ENCODE results near the gene PXN. TPM values are rescaled to one million over a fixed set of nuclear protein-coding genes. Genes with fewer than 3 reads are reported as not detected.

The PXN gene
- total RNA-seq = 10 to 100 TPM; 74.0 to 75.0 TPM

DNA sequence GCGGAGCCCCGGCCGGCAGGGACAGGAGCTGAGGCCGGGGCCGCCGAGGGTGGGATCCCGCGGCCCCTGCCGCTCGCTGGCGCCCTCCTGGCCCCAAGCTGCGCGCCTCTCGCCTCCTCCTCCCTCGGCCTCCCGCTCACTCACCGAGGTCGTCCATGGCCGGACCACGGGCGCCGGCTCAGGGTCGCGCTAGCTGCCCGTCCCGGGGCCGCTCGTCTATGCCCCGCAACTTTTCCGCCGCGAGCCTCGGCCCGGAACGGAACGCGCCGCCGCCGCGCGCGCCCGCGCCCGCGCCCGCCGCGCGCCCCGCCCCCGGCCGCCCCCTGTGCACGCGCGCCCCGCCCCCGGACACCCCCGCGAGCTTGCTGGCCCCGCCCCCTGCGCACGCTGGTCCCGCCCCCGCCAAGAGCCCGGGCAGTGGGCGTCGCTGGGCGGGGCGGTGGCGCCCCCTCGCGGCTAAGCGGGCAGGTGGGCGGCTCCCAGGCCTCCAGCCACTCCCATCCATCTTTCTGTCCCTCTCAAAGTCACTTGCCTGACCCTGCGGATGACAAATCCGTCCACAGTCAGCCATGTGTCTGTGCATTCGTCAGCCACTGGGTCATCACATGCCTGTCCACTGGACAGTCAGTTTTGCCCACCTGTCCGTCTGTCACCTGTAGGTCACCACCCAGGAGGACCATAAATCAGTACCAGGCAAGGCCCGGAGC, at the start of gene PXN:
Gene PXN (minus strand): TSS at position 258 of the 707 bp plus-strand sequence. CDS start 101 bp downstream, at position 157.
- DNase-seq = peak; percentile 92
- H3K4me1 Mint-ChIP-seq (ENCODE audit: low read depth) = peaks cover 38% of the 10 kb centered on the region
- peak within 1 kb of the TSS; percentile 66 for H3K27ac Mint-ChIP-seq
- no peaks in the 10 kb centered on the region for H3K27me3 Mint-ChIP-seq
- ChIA-PET CTCF (interaction anchor here (0.5 to 11.4 kb wide), 25 partner anchors 8 to 164 kb away, joined by 3 to 614 read pairs (median 4); partner anchors contain the start of genes RNU4-1, RNU4-2, RPLP0 and SIRT4), POLR2A (interaction anchor here (0.7 to 4.0 kb wide), 11 partner anchors 12 to 275 kb away, joined by 3 to 52 read pairs (median 5); partner anchors contain the start of genes RNU4-1, RNU4-2 and RPLP0)
- peak within 1 kb of the TSS; percentile 80 for H3K4me3 Mint-ChIP-seq
- intact Hi-C loops (cut with micrococcal nuclease) = loop anchor here (1.0 kb wide), 2 partner anchors 37 to 64 kb away; partner anchors contain the start of gene RPLP0
- no peaks in the 10 kb centered on the region for H3K36me3 Mint-ChIP-seq
- no peaks in the 10 kb centered on the region for H3K9me3 Mint-ChIP-seq

- no peaks in the 10 kb centered on the region for H3K36me3 Mint-ChIP-seq
- H3K27me3 Mint-ChIP-seq = no peaks in the 10 kb centered on the region
- H3K4me1 Mint-ChIP-seq (ENCODE audit: low read depth) = peaks cover 13% of the 10 kb centered on the region
- H3K4me3 Mint-ChIP-seq = no peak overlapping the region
- intact Hi-C loops (cut with micrococcal nuclease) = no loop called here
- POLR2A ChIA-PET = interaction anchor here (1.5 kb wide), 1 partner anchor 23 kb away, joined by 4 read pairs; the partner anchor contains the start of gene RNU4-2
- H3K9me3 Mint-ChIP-seq = no peaks in the 10 kb centered on the region
- DNase-seq = no peak
- CTCF ChIA-PET = interaction anchor here (0.8 to 2.2 kb wide), 5 partner anchors 10 to 155 kb away, joined by 3 to 8 read pairs (median 5); partner anchors contain the start of gene SIRT4
- H3K27ac Mint-ChIP-seq = no peak overlapping the region
These were observed 48.7 kb upstream of the PXN start for GRCh38 chr12:120314220-120314619.

DNA sequence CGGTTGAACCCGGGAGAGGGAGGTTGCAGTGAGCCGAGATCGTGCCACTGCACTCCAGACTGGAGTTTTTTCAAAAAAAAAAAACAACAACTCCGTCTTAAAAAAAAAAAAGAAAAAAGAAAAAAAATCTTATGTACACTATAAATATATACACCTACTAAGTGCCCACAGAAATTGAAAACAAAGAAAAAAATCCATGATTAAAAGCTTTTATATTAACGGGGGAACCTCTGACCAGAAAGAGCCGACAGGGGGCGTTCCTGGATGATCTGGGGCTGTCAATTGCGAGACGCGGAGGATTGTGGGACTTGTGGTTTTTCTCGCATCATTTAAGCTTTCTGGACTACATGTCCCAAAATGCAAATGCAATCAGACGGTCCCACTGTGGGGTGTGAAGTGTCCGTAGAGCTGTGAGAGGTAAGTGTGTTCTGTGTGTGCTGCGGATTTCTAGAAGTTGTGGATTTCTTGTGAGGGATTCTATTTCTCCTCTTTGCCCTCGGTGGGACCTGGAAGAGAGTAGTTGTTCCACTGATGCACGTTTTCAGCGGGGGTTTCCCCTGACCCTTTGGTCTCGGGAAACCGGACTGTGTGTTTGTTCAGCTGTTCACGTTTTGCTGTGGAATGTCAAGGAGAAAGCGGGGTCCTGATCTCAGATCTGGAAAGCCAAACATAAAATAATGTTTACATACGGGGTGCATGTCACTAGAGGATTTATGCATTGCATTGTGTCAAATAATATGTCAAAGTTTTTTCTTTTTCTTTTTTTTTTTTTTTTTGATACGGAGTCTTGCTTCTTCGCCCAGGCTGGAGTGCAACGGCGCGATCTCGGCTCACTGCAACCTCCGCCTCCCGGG, 36.7 kb upstream of the PXN start, which contains the start of gene SIRT4:
Gene SIRT4 (plus strand): TSS at position 360 of the 854 bp plus-strand sequence. CDS start 1,241 bp downstream, outside the sequence.
- ChIA-PET CTCF (interaction anchor here (0.6 to 2.9 kb wide), 28 partner anchors 8 to 473 kb away, joined by 3 to 38 read pairs (median 3); partner anchors contain the start of genes MLEC, POP5, PXN and RNU4-1), POLR2A (interaction anchor here (0.6 to 2.2 kb wide), 6 partner anchors 10 to 242 kb away, joined by 3 to 89 read pairs (median 6); partner anchors contain the start of genes DYNLL1, RNU4-1, RNU4-2 and RPLP0)
- DNase-seq = peak; percentile 92
- Mint-ChIP-seq H3K36me3 (no peaks in the 10 kb centered on the region), H3K4me1 (ENCODE audit: low read depth) (peaks cover 8% of the 10 kb centered on the region), H3K4me3 (peak within 1 kb of the TSS; percentile 90), H3K9me3 (no peaks in the 10 kb centered on the region), H3K27ac (peak within 1 kb of the TSS; percentile 70), H3K27me3 (no peaks in the 10 kb centered on the region)
- intact Hi-C loops (cut with micrococcal nuclease) = loop anchor here (1.0 kb wide), 2 partner anchors 9 to 15 kb away; partner anchors contain the start of gene RNU4-1

DNA sequence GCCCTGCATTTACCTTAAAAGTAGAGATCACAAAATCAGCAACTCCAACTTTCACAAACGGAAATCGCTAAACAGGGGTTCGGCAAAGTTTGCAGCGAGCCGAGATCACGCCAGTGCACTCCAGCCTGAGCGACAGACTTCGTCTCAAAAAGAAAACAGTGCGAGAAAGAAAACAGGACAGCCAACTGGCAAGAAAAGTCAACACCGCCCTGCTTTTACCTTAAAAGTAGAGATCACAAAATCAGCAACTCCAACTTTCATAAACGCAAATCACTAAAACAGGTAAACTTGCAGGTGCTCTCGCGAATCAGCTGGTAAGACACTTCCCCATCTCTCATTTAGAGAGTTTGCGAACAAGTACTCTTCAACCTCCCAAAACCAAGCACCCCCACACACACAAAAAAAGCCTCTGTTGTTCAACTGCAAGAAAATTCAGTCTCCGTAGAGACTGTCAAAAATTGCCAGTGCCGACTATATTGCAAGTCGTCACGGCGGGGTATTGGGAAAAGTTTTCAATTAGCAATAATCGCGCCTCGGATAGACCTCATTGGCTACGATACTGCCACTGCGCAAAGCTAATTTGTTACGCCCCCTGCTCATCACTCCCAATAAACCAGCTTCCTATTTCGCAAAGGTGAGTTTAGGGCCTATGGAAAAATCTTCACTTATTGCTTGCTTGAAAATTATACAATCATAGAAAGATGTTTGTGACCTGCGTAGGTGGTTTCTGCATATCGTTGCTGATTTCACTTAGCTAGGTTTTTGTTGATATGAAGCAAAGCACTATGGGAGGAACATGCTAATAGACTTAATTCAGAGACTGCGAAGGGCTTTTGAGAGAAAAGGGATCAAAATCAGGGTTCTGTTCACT, 27.4 kb upstream of the PXN start, which contains the start of gene RNU4-1:
Gene RNU4-1 (minus strand): TSS at position 577 of the 871 bp plus-strand sequence.
- DNase-seq = peak; percentile 87
- ChIA-PET POLR2A (interaction anchor here (0.6 to 5.0 kb wide), 32 partner anchors 10 to 1365 kb away, joined by 3 to 261 read pairs (median 5); partner anchors contain the start of genes BICDL1, COQ5, GCN1 and PLA2G1B), CTCF (interaction anchor here (0.8 to 14.0 kb wide), 6 partner anchors 9 to 63 kb away, joined by 4 to 150 read pairs (median 12); partner anchors contain the start of genes PXN and SIRT4)
- no peaks in the 10 kb centered on the region for H3K27me3 Mint-ChIP-seq
- H3K4me1 Mint-ChIP-seq (ENCODE audit: low read depth) = peaks cover 5% of the 10 kb centered on the region
- H3K36me3 Mint-ChIP-seq = no peaks in the 10 kb centered on the region
- H3K27ac Mint-ChIP-seq = no peak within 1 kb of the TSS
- intact Hi-C loops (cut with micrococcal nuclease) = loop anchor here (1.0 to 10.0 kb wide), 6 partner anchors 9 to 392 kb away; partner anchors contain the start of genes MLEC, RPLP0 and SIRT4
- no peak within 1 kb of the TSS for H3K4me3 Mint-ChIP-seq
- no peaks in the 10 kb centered on the region for H3K9me3 Mint-ChIP-seq

DNA sequence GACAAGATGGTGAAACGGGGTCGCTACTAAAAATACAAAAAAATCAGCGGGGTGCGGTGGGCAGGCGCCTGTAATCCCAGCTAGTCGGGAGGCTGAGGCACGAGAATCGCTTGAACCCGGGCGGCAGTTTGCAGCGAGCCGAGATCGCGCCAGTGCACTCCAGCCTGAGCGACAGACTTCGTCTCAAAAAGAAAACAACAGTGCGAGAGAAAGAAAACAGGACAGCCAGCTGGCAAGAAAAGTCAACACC, 26.8 kb upstream of the PXN start:
- CTCF ChIA-PET = interaction anchor here (1.1 to 14.0 kb wide), 5 partner anchors 10 to 63 kb away, joined by 4 to 150 read pairs (median 14); partner anchors contain the start of genes PXN and SIRT4

DNA sequence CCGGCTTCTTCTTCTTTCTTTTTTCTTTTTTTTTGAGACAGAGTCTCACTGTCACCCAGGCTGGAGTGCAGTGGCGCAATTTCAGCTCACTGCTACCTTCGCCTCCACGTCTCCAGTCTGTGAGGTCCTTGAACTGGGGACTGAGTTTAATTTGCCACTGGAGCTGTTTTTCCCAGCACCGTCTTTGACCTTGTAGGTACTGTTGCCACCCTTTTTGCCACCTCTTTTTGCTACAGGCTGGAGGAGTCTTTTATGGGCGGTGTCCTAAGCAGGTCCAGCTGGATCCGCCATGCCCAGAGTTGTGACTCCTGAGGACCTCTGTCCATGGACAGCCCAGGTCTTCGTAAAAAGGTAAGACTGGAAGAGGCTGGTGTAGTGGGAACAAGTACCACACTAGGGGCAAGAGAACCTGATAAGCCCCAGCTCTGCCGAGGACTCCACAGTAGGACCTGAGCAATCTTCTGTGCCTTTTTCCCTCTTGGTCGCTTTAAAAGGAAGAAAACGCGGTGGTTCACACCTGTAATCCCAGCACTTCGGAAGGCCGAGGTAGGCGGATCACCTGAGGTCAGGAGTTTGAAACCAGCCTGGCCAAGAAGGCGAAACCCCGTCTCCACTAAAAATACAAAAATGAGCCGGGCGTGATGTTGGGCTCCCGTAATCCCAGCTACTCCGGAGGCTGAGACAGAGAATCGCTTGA, 25.2 kb upstream of the PXN start:
- CTCF ChIA-PET = interaction anchor here (0.7 to 14.0 kb wide), 11 partner anchors 12 to 95 kb away, joined by 3 to 150 read pairs (median 7); partner anchors contain the start of genes PXN, RPLP0 and SIRT4

More for the DNA sequence above, 26.8 kb upstream of the PXN start:
- intact Hi-C loops (cut with micrococcal nuclease) = loop anchor here (2.0 to 10.0 kb wide), 3 partner anchors 174 to 392 kb away; partner anchors contain the start of gene MLEC
- Mint-ChIP-seq H3K36me3 (no peaks in the 10 kb centered on the region), H3K4me3 (no peak overlapping the region), H3K27me3 (no peaks in the 10 kb centered on the region), H3K4me1 (ENCODE audit: low read depth) (peaks cover 5% of the 10 kb centered on the region), H3K9me3 (no peaks in the 10 kb centered on the region), H3K27ac (no peak overlapping the region)
- POLR2A ChIA-PET = interaction anchor here (0.6 to 5.0 kb wide), 33 partner anchors 9 to 1366 kb away, joined by 3 to 261 read pairs (median 5); partner anchors contain the start of genes BICDL1, COQ5, GCN1 and PLA2G1B
- DNase-seq = no peak

GRCh38 chr12:120287491-120287890, 22.0 kb upstream of the PXN start:
- Mint-ChIP-seq H3K36me3 (no peaks in the 10 kb centered on the region), H3K9me3 (no peaks in the 10 kb centered on the region), H3K27ac (no peak overlapping the region), H3K4me3 (no peak overlapping the region), H3K27me3 (no peaks in the 10 kb centered on the region), H3K4me1 (ENCODE audit: low read depth) (peaks cover 9% of the 10 kb centered on the region)
- no peak for DNase-seq
- POLR2A ChIA-PET = interaction anchor here (0.6 to 1.9 kb wide), 3 partner anchors 22 to 397 kb away, joined by 3 to 5 read pairs (median 3); partner anchors contain the start of gene PXN
- intact Hi-C loops (cut with micrococcal nuclease) = no loop called here
- CTCF ChIA-PET = interaction anchor here (0.7 to 14.0 kb wide), 4 partner anchors 15 to 58 kb away, joined by 3 to 150 read pairs (median 3); partner anchors contain the start of genes PXN and SIRT4

More for the DNA sequence above, 25.2 kb upstream of the PXN start:
- no peak overlapping the region for H3K4me3 Mint-ChIP-seq
- peaks cover 5% of the 10 kb centered on the region for H3K4me1 Mint-ChIP-seq (ENCODE audit: low read depth)
- POLR2A ChIA-PET = interaction anchor here (0.6 to 5.0 kb wide), 49 partner anchors 12 to 1510 kb away, joined by 3 to 261 read pairs (median 5); partner anchors contain the start of genes BICDL1, COQ5, DYNLL1 and GCN1
- DNase-seq = peak; percentile 42
- peak overlapping the region; percentile 60 for H3K27ac Mint-ChIP-seq
- H3K36me3 Mint-ChIP-seq = no peaks in the 10 kb centered on the region
- no peaks in the 10 kb centered on the region for H3K27me3 Mint-ChIP-seq
- no peaks in the 10 kb centered on the region for H3K9me3 Mint-ChIP-seq
- intact Hi-C loops (cut with micrococcal nuclease) = loop anchor here (1.0 to 10.0 kb wide), 4 partner anchors 38 to 394 kb away; partner anchors contain the start of gene MLEC

DNA sequence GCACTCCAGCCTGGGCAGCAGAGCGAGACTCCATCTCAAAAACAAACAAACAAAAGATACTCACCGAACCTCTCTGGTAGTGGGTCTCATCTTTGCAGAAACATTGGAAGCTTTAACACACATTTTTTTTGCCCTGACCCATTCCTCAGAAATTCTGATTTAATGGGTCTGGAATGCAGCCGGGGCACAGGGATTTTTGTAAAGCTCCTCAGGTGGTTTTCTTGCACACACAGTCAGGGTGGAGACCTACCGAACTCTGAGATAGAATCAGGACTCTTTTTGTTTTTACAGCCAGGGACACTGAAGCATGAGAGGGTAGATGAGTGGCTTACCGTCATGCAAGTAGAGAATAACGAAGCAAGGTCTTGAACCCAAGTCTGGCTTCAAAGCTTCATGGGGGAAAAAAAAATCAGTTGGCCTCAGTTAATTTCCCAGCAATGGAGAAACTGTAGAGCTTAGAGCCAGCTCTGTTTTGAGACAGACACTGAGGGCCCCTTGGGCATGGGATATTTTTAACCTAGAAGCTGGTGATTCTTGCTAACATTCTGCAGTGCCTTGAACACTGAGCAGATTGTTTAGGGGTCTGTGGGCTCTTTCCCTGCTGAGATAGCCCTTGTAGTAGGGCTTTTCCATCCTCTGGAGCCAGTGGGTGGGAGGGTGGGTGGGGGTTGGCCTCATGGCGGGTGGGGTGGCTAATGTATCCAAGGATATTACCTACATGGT, 21.4 kb upstream of the PXN start:
- Mint-ChIP-seq H3K4me3 (no peak overlapping the region), H3K27ac (no peak overlapping the region), H3K9me3 (no peaks in the 10 kb centered on the region), H3K4me1 (ENCODE audit: low read depth) (peaks cover 9% of the 10 kb centered on the region), H3K36me3 (no peaks in the 10 kb centered on the region), H3K27me3 (no peaks in the 10 kb centered on the region)
- POLR2A ChIA-PET = interaction anchor here (0.6 to 1.9 kb wide), 2 partner anchors 21 to 396 kb away, joined by 3 to 5 read pairs; partner anchors contain the start of gene PXN
- intact Hi-C loops (cut with micrococcal nuclease) = no loop called here
- CTCF ChIA-PET = interaction anchor here (0.6 to 14.0 kb wide), 4 partner anchors 15 to 57 kb away, joined by 3 to 150 read pairs (median 3); partner anchors contain the start of gene SIRT4
- no peak for DNase-seq

- Mint-ChIP-seq H3K4me1 (ENCODE audit: low read depth) (peaks cover 4% of the 10 kb centered on the region), H3K9me3 (no peaks in the 10 kb centered on the region), H3K4me3 (no peak overlapping the region), H3K36me3 (no peaks in the 10 kb centered on the region), H3K27ac (no peak overlapping the region), H3K27me3 (no peaks in the 10 kb centered on the region)
- ChIA-PET CTCF (interaction anchor here (14.0 kb wide), 1 partner anchor 55 kb away, joined by 150 read pairs; no protein-coding TSS in a partner anchor), POLR2A (no interaction called here)
- intact Hi-C loops (cut with micrococcal nuclease) = no loop called here
- DNase-seq = no peak
These were observed 18.9 kb upstream of the PXN start for GRCh38 chr12:120284381-120284780.

All from activated CD4-positive, alpha-beta memory T cell treated with anti-CD3 and anti-CD28 coated beads for 36 hours (primary cell).